ENCODE data around the gene GMPS. TPM values are rescaled to one million over a fixed set of nuclear protein-coding genes. Genes with fewer than 3 reads are reported as not detected.

GMPS gene
- total and polyA plus RNA-seq, 2 of the 8 experiments (the other 6 are each of a cell fraction or from before 2014, with no cell fraction given): 57.7 to 175 TPM

GRCh38 chr3:155835341-155836071 lies 34.9 kb upstream of the GMPS start:
- Histone ChIP-seq H2BK12ac (ENCODE audit: low read depth, low read length) (no peak overlapping the region), H3K9ac (replicated peaks in 1 of 4; ENCODE audit: extremely low read depth in 1 of 4, low read depth in 3 of 4, low read length in 3 of 4) (no peak overlapping the region), H3K9me3 (ENCODE audit: insufficient read depth in 2 of 2, low read depth in 1 of 2, low read length in 1 of 2) (no peaks in the 10 kb centered on the region), H3K23ac (ENCODE audit: insufficient read length) (no peak overlapping the region), H4K8ac (ENCODE audit: extremely low read depth, insufficient read depth, low read length) (no peak overlapping the region), H2BK15ac (ENCODE audit: low read length) (no peak overlapping the region), H2AK5ac (ENCODE audit: low read depth, low read length) (no peak overlapping the region), H2BK20ac (ENCODE audit: low read length) (no peak overlapping the region), H3K4me2 (ENCODE audit: insufficient read depth in 1 of 2, low read depth in 2 of 2, low read length in 2 of 2) (no peak overlapping the region), H2BK120ac (replicated peaks; ENCODE audit: low read depth, low read length) (no peak overlapping the region), H3K18ac (ENCODE audit: extremely low read depth, low read length) (no peak overlapping the region), H3K79me2 (ENCODE audit: control insufficient read depth in 1 of 2, insufficient read depth in 2 of 2, low read length in 2 of 2) (no peaks in the 10 kb centered on the region), H4K20me1 (replicated peaks in 1 of 2; ENCODE audit: control insufficient read depth in 1 of 2, insufficient read depth in 2 of 2, low read length in 2 of 2) (peaks cover 0 to 2% of the 10 kb centered on the region in 2 experiments), H3K4me1 (replicated peaks in 1 of 4; ENCODE audit: control insufficient read depth in 3 of 4, insufficient read depth in 4 of 4, low read length in 3 of 4) (no peaks in the 10 kb centered on the region), H3K23me2 (ENCODE audit: low read depth, low read length) (no peaks in the 10 kb centered on the region), H3K56ac (replicated peaks; ENCODE audit: insufficient read length, low read depth, low read length) (no peak overlapping the region), H3K4ac (replicated peaks; ENCODE audit: insufficient read length, low read depth, low read length) (no peak overlapping the region), H3K79me1 (ENCODE audit: low read depth, low read length) (no peaks in the 10 kb centered on the region), H4K5ac (ENCODE audit: insufficient read length, low read depth, low read length) (no peak overlapping the region), H3K14ac (ENCODE audit: insufficient read length) (no peak overlapping the region), H2BK5ac (ENCODE audit: low read depth, low read length) (no peak overlapping the region), H4K91ac (replicated peaks; ENCODE audit: insufficient read length, low read length) (no peak overlapping the region), H3K27ac (ENCODE audit: low read depth, low read length) (no peak overlapping the region), H3K4me3 (ENCODE audit: extremely low read depth in 1 of 4, insufficient read depth in 2 of 4, low read depth in 3 of 4, low read length in 4 of 4) (no peak overlapping the region), H2AFZ (ENCODE audit: low read length) (no peak overlapping the region), H3K36me3 (ENCODE audit: control insufficient read depth in 2 of 4, insufficient read depth in 4 of 4, low read length in 3 of 4) (peaks cover 0 to 3% (median 0%) of the 10 kb centered on the region in 4 experiments; a peak in 1 of 8 replicates), H3K27me3 (replicated peaks in 1 of 4; ENCODE audit: control insufficient read depth in 3 of 4, extremely low read depth in 1 of 4, insufficient read depth in 3 of 4, low read length in 3 of 4) (no peaks in the 10 kb centered on the region)
- WGBS, 2 experiments (ENCODE audit: extremely low coverage in 1 of 2, insufficient coverage in 1 of 2, insufficient read length in 1 of 2, insufficient replicate concordance in 2 of 2, low coverage in 1 of 2, low lambda C conversion rate in 2 of 2, missing lambda C conversion rate in 1 of 2): 80% methylated on average over 8 of the region's 9 CpGs; no CpG with 5 or more reads in 1 of the 2 experiments
- DNase-seq (ENCODE audit: low read depth in 1 of 2, low spot score in 2 of 2): no peak
- FAIRE-seq: no peak
- TF ChIP-seq SIRT6 (IDR thresholded peaks at IDR 0.05; ENCODE audit: low read length) (no peak), TAF1 (IDR thresholded peaks at IDR 0.05; ENCODE audit: low read depth, low read length) (no peak), SIX5 (IDR thresholded peaks at IDR 0.05; ENCODE audit: low read depth, low read length) (no peak), YY1 (IDR thresholded peaks at IDR 0.05; ENCODE audit: low read depth, low read length) (no peak), HDAC6 (IDR thresholded peaks at IDR 0.05; ENCODE audit: low read depth, low read length) (no peak)
- POLR2A ChIA-PET (ENCODE audit: partially characterized antibody): interaction anchor here (0.6 kb wide), 1 partner anchor 431 kb away, joined by 3 read pairs; no protein-coding TSS in a partner anchor
- CTCF ChIA-PET (ENCODE audit: partially characterized antibody): interaction anchor here (1.9 kb wide), 1 partner anchor 29 kb away, joined by 6 read pairs; the partner anchor contains the start of gene C3orf33

Data from H1 (cell line).